OCI-LY3 (cell line): ENCODE results near the gene PACRG.

Source experiments
- H2AFZ ChIP-seq: fragments of 200-600, 300-600 bp; shearing (Covaris generic); 2 replicates; pipeline ENCODE4 v1.6.0; 2014; ENCODE audit warnings: antibody characterized with exemption, low read depth, low read length
- H3K27ac ChIP-seq: fragments of 200-600, 300-600 bp; sonication (generic); 2 replicates; pipeline ENCODE4 v1.5.1; 2014; ENCODE audit warnings: mild to moderate bottlenecking, low read length, moderate library complexity, mixed read lengths
- H3K27me3 ChIP-seq: fragments of 200-600, 300-600 bp; sonication (generic); 2 replicates; pipeline ENCODE4 v1.6.1; 2014; ENCODE audit warnings: low read depth, low read length, mixed read lengths
- H3K36me3 ChIP-seq: fragments of 200-600, 300-600 bp; sonication (generic); replicated peaks from 2 replicates; pipeline ENCODE3; 2014; ENCODE audit warnings: low read depth, low read length, mixed read lengths
- H3K4me1 ChIP-seq: fragments of 300-600, 200-600 bp; sonication (generic); 2 replicates; pipeline ENCODE4 v1.6.1; 2014; ENCODE audit warnings: low read length, mixed read lengths
- H3K4me2 ChIP-seq: fragments of 200-600, 300-600 bp; sonication (generic); 2 replicates; pipeline ENCODE4 v1.6.1; 2014; ENCODE audit warnings: low read length, mixed read lengths
- H3K4me3 ChIP-seq: fragments of 300-600, 200-600 bp; sonication (generic); 2 replicates; pipeline ENCODE4 v1.5.1; 2014; ENCODE audit warnings: antibody characterized with exemption, mild to moderate bottlenecking, low read length, moderate library complexity
- H3K79me2 ChIP-seq: fragments of 300-600, 200-600 bp; shearing (Covaris generic); 2 replicates; pipeline ENCODE4 v1.6.1; 2014; ENCODE audit warnings: mild to moderate bottlenecking, low read length, mixed read lengths
- H3K9ac ChIP-seq: fragments of 300-600, 200-600 bp; shearing (Covaris generic); 2 replicates; pipeline ENCODE4 v1.6.0; 2014; ENCODE audit warnings: mild to moderate bottlenecking, low read length, moderate library complexity
- H3K9me3 ChIP-seq: fragments of 200-600, 300-600 bp; shearing (Covaris generic); 2 replicates; pipeline ENCODE4 v1.6.1; 2014; ENCODE audit warnings: low read length, mixed read lengths; ENCODE audit not compliant: insufficient read depth
- H4K20me1 ChIP-seq: fragments of 200-600, 300-600 bp; sonication (generic); 2 replicates; pipeline ENCODE4 v1.6.1; 2016; ENCODE audit warnings: low read length, mixed read lengths; ENCODE audit not compliant: insufficient read depth
- CTCF ChIP-seq: fragments of 200-600, 300-600 bp; sonication (generic); IDR thresholded peaks from 2 replicates; pipeline ENCODE4 v1.5.1; 2014; ENCODE audit warnings: antibody characterized with exemption, low read length, low read depth
- EZH2phosphoT487 ChIP-seq: fragments of 200-600 bp; shearing (Covaris generic); IDR thresholded peaks from 2 replicates; pipeline ENCODE4 v1.6.1; 2018; ENCODE audit warnings: antibody characterized with exemption, mixed run types, low read depth

The PACRG gene

GRCh38 chr6:163162874-163163213, 435.1 kb downstream of the PACRG start:
- Histone ChIP-seq H3K27me3 (peaks cover 3% of the 10 kb centered on the region; the same call in 1 of the 2 replicates), H3K9ac (no peak overlapping the region), H4K20me1 (no peaks in the 10 kb centered on the region), H3K36me3 (no peaks in the 10 kb centered on the region), H3K4me2 (no peak overlapping the region), H2AFZ (no peak overlapping the region), H3K9me3 (no peaks in the 10 kb centered on the region), H3K79me2 (no peaks in the 10 kb centered on the region), H3K4me3 (no peak overlapping the region), H3K4me1 (no peaks in the 10 kb centered on the region), H3K27ac (no peak overlapping the region)
- TF ChIP-seq EZH2phosphoT487 (no peak), CTCF (no peak)

GRCh38 chr6:163164175-163164900, 436.6 kb downstream of the PACRG start:
- no peaks in the 10 kb centered on the region for H3K9me3 ChIP-seq
- H3K79me2 ChIP-seq: no peaks in the 10 kb centered on the region
- no peaks in the 10 kb centered on the region for H4K20me1 ChIP-seq
- H3K4me2 ChIP-seq: no peak overlapping the region
- no peak for TF ChIP-seq CTCF
- TF ChIP-seq EZH2phosphoT487: no peak
- no peaks in the 10 kb centered on the region for H3K36me3 ChIP-seq
- no peak overlapping the region for H3K27ac ChIP-seq
- no peak overlapping the region for H3K4me3 ChIP-seq
- no peaks in the 10 kb centered on the region for H3K27me3 ChIP-seq
- H2AFZ ChIP-seq: no peak overlapping the region
- no peak overlapping the region for H3K9ac ChIP-seq
- H3K4me1 ChIP-seq: no peaks in the 10 kb centered on the region

GRCh38 chr6:163165155-163165910, 437.6 kb downstream of the PACRG start:
- no peaks in the 10 kb centered on the region for H4K20me1 ChIP-seq
- H3K4me2 ChIP-seq: no peak overlapping the region
- H3K4me1 ChIP-seq: no peaks in the 10 kb centered on the region; the same call in 1 of the 2 replicates
- H3K27me3 ChIP-seq: no peaks in the 10 kb centered on the region
- TF ChIP-seq CTCF (no peak), EZH2phosphoT487 (no peak)
- no peak overlapping the region for H2AFZ ChIP-seq
- H3K79me2 ChIP-seq: no peaks in the 10 kb centered on the region
- no peak overlapping the region for H3K9ac ChIP-seq
- H3K27ac ChIP-seq: no peak overlapping the region
- H3K9me3 ChIP-seq: no peaks in the 10 kb centered on the region
- H3K36me3 ChIP-seq: no peaks in the 10 kb centered on the region
- H3K4me3 ChIP-seq: no peak overlapping the region

GRCh38 chr6:163165922-163166321, 438.1 kb downstream of the PACRG start:
- Histone ChIP-seq H3K27me3 (no peaks in the 10 kb centered on the region), H3K9ac (no peak overlapping the region), H2AFZ (no peak overlapping the region), H3K79me2 (no peaks in the 10 kb centered on the region), H3K9me3 (no peaks in the 10 kb centered on the region), H3K4me2 (no peak overlapping the region), H3K27ac (no peak overlapping the region), H3K4me3 (no peak overlapping the region), H4K20me1 (no peaks in the 10 kb centered on the region), H3K36me3 (no peaks in the 10 kb centered on the region), H3K4me1 (peaks cover 3% of the 10 kb centered on the region; the same call in 1 of the 2 replicates)
- no peak for TF ChIP-seq CTCF
- no peak for TF ChIP-seq EZH2phosphoT487
